Measurements from ENCODE around the gene ANKS1B.
"Not testable (repeated sequence)": the region's sequence is repeated elsewhere in the genome, so short reads cannot be mapped to it uniquely, and the experiment has no call there.

The ANKS1B gene

GRCh38 chr12:99686142-99686541, 298.6 kb downstream of the ANKS1B start:
- DNase-seq = no peak

- no peak for DNase-seq
Observed at GRCh38 chr12:99680276-99680675, 304.5 kb downstream of the ANKS1B start.

- DNase-seq = no peak
Observed at GRCh38 chr12:99670635-99671034, 314.1 kb downstream of the ANKS1B start.

GRCh38 chr12:99658671-99659349, 325.9 kb downstream of the ANKS1B start:
- DNase-seq = no peak

- no peak for DNase-seq
Observed at GRCh38 chr12:99649551-99649950, 335.2 kb downstream of the ANKS1B start.

- no peak for DNase-seq
Observed at GRCh38 chr12:99648183-99648582, 336.6 kb downstream of the ANKS1B start.

GRCh38 chr12:99647453-99647852, 337.3 kb downstream of the ANKS1B start, which contains the start of gene GARIN6:
GARIN6 (plus strand) TSS chr12:99647753; CDS start chr12:99648175, 422 bp downstream.
- DNase-seq = no peak

GRCh38 chr12:99644629-99645028, 340.1 kb downstream of the ANKS1B start:
- no peak for DNase-seq

GRCh38 chr12:99627459-99627858, 357.3 kb downstream of the ANKS1B start:
- no peak for DNase-seq

GRCh38 chr12:99624591-99624990, 360.1 kb downstream of the ANKS1B start:
- DNase-seq = not testable (repeated sequence)

GRCh38 chr12:99620159-99620479, 364.6 kb downstream of the ANKS1B start:
- no peak for DNase-seq

- no peak for DNase-seq
Observed at GRCh38 chr12:99619389-99620158, 365.2 kb downstream of the ANKS1B start.

GRCh38 chr12:99618657-99619056, 366.1 kb downstream of the ANKS1B start:
- DNase-seq = no peak

- no peak for DNase-seq
Observed at GRCh38 chr12:99611599-99611998, 373.1 kb downstream of the ANKS1B start.

- DNase-seq = no peak
Observed at GRCh38 chr12:99611117-99611516, 373.6 kb downstream of the ANKS1B start.

- DNase-seq = no peak
Observed at GRCh38 chr12:99609455-99610181, 375.1 kb downstream of the ANKS1B start.

GRCh38 chr12:99600388-99600787, 384.3 kb downstream of the ANKS1B start:
- no peak for DNase-seq

- no peak for DNase-seq
Observed at GRCh38 chr12:99598785-99599184, 386.0 kb downstream of the ANKS1B start.

GRCh38 chr12:99596762-99597161, 388.0 kb downstream of the ANKS1B start:
- no peak for DNase-seq

GRCh38 chr12:99577125-99577524, 407.6 kb downstream of the ANKS1B start:
- DNase-seq = not testable (repeated sequence)

- no peak for DNase-seq
Observed at GRCh38 chr12:99573980-99574379, 410.8 kb downstream of the ANKS1B start.

- DNase-seq = no peak
Observed at GRCh38 chr12:99567072-99567471, 417.7 kb downstream of the ANKS1B start.

GRCh38 chr12:99558109-99558508, 426.6 kb downstream of the ANKS1B start:
- DNase-seq = no peak

- no peak for DNase-seq
Observed at GRCh38 chr12:99553461-99553860, 431.3 kb downstream of the ANKS1B start.
